GM19351 (cell line): ENCODE data around the gene PAGR1.
A peak's percentile ranks its signal among the peaks of the same experiment; 100 is the strongest.
"Not testable (repeated sequence)": the region's sequence is repeated elsewhere in the genome, so short reads cannot be mapped to it uniquely, and the experiment has no call there.

Experiments
- ATAC-seq: cut with Tn5 transposase; IDR thresholded peaks from one replicate; pipeline ENCODE4 v1.9.1; 2021; ENCODE audit warnings: mild to moderate bottlenecking, moderate library complexity; ENCODE audit not compliant: unreplicated experiment

Gene PAGR1

DNA sequence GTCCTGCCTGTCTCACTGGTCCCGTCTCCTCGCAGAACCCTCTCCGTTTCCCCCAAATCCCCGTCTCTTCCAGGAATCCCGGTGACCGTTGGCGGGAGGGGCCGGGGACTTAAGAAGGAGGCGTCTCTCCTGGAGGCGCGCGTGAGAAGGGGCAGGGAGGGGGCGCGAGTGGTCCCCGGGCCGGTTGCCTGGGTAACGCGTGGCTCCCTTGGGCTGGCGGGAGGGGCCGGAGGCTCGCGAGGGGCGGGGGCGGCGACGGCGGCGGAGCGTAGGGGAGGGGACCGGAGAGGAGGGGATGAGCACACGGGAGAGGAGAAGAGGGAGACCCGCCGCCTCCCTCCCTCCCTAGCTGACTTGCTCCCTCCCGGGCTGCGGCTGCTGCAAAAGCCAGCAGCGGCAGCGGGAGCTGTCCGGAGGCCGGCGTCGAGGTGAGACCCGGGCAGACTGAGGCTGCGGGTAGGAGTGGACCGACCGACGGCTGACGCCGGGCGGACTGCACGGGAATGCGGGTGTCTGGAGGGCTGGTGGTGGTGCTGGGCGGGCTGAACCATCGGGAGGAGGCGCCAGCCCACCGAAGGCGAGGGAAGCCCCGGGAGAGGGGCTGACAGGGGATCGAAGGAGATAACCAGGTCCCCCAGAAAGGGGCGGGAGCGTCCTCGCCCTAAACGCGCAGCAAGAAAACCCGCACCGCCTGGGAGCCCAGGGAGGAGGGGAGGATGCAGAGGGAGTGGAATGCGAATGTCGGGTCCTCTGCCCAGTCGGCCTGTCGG is 3.9 kb upstream of the PAGR1 start, which contains the start of gene PRRT2:
TSS of gene PRRT2 (plus strand) at position 298 of the 770 bp plus-strand sequence. CDS start 862 bp downstream, outside the sequence.
- ATAC-seq: no peak

DNA sequence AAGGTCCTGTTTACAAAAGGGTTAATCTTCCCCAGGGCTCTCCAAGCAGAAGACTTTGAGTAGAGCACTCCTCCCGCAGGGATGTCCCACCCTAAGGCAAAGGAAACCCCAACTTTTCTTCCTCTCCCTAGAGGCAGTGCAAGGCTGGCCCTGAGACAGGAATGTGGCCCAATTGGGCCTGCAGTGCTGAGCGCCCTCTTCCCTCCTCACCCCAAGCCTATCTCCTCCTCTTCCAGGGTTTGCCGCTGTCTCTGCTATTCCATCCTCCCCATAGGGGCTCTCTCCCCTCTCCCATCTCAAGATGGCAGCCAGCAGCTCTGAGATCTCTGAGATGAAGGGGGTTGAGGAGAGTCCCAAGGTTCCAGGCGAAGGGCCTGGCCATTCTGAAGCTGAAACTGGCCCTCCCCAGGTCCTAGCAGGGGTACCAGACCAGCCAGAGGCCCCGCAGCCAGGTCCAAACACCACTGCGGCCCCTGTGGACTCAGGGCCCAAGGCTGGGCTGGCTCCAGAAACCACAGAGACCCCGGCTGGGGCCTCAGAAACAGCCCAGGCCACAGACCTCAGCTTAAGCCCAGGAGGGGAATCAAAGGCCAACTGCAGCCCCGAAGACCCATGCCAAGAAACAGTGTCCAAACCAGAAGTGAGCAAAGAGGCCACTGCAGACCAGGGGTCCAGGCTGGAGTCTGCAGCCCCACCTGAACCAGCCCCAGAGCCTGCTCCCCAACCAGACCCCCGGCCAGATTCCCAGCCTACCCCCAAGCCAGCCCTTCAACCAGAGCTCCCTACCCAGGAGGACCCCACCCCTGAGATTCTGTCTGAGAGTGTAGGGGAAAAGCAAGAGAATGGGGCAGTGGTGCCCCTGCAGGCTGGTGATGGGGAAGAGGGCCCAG is 3.0 kb upstream of the PAGR1 start:
- ATAC-seq: no peak

DNA sequence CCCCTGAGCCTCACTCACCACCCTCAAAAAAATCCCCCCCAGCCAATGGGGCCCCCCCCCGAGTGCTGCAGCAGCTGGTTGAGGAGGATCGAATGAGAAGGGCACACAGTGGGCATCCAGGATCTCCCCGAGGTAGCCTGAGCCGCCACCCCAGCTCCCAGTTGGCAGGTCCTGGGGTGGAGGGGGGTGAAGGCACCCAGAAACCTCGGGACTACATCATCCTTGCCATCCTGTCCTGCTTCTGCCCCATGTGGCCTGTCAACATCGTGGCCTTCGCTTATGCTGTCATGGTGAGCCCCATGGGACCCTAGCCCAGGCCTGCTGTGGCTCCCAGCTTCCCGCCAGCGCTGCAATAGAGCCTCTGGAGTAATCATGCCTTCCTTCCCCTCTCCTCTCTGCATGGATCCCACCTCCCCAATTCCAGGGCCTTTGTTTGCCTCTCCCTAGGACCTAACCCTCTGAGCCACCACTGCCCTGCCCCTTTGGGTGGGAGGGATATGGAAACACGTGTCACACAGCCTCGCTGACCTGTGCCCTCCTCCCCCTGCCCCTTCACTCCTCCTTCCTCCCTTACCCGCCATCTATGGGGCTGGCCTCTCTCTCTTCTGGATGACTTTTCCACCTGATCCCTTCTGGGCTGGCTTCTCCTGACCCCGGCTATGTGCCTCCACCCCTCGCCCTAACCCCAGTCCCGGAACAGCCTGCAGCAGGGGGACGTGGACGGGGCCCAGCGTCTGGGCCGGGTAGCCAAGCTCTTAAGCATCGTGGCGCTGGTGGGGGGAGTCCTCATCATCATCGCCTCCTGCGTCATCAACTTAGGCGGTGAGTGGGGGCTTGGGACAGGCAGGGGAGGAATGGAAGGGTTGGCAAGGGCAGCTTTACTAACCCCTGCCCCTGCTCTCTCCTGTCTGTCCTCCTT is 2.0 kb upstream of the PAGR1 start:
- no peak for ATAC-seq

DNA sequence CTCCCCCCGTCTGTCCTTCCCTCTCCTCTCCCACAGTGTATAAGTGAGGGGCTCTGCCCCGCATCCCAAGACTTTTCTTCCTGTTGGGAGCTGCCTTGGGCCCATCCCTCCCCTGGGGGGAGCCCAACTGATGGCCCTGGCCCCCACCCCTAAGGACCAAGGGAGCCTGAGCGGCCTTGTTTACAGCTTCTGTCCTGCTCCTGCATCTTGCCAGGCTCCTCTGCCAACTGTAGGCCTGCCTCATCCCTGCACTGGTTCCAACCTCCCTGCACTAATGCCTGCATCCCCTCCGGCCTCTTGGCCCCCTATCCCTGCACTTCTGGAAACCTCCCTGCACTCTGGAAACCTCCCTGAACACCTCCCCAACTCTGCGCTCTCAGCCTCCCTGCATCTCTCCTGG is 1.4 kb upstream of the PAGR1 start:
- no peak for ATAC-seq

DNA sequence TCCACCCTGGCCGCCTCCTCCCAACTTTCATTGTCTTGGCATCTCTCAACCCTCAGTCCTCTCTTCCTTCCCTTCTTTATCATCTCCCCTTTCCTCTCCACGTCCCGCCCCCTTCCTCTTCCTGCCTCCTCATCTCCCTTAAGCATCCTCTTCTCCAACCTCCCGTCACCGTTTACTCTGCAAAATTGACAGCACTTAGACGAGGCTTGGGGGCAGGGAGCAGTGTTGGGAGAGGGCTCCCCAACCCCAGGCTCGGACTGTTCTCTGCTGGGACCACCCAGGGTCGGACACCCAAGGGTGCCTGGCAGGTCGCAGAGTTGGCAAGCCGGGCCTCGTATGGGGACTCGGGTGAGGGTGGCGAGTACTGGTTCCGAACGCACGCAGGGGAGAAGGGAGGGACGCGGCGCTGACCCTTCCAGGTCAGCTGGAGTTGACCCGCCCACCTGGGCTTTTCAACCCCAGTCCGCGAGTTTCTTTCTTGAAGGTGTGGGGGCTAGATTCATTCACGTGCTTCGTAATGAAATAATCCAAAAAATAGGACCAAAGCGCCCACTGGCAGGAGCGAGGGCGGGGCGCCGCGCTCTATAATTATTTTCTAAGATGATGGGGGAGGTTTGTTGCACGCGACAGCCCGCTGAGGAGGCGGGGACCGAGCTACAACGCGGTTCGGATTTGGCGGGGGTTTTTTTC is 775 bp upstream of the PAGR1 start:
- ATAC-seq: no peak

DNA sequence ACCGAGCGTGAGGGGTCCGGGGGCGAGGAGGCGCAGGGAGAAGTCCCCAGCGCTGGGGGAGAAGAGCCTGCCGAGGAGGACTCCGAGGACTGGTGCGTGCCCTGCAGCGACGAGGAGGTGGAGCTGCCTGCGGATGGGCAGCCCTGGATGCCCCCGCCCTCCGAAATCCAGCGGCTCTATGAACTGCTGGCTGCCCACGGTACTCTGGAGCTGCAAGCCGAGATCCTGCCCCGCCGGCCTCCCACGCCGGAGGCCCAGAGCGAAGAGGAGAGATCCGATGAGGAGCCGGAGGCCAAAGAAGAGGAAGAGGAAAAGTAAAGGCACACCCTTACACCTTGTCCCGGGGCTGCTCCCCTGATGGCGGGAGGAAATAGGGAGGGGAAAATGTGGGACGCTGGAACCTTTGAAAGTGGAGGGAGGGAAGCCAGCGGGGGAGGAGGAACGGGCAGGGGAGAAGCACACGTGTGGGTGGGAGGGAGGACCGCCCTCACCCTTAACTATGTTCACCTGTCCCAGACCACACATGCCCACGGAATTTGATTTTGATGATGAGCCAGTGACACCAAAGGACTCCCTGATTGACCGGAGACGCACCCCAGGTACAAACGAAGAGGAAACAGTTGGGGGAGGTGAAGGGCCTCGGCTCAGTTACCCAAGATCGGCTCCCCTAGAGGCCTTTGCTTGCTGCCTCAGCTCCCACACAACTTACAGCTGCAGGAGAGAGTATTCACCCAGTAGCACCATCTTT is 916 bp downstream of the PAGR1 start:
- ATAC-seq: peak; percentile 11

DNA sequence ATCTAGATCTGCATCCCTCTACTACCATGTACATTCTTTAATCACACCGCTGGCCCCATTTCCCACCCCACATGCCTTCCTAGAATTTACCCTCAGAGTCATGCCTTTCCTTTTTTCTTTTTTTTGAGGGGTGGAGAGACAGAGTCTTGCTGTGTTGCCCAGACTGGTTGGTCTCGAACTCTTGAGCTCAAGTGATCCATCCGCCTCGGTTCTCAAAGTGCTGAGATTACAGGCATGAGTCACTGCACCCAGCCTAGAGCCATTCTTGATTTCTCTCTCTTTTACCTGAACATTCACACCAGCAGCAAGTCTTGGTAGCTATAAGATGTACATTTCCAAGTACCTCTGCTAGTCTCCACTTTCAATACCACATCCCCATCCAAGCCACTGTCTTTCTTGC is 2.1 kb downstream of the PAGR1 start:
- no peak for ATAC-seq

DNA sequence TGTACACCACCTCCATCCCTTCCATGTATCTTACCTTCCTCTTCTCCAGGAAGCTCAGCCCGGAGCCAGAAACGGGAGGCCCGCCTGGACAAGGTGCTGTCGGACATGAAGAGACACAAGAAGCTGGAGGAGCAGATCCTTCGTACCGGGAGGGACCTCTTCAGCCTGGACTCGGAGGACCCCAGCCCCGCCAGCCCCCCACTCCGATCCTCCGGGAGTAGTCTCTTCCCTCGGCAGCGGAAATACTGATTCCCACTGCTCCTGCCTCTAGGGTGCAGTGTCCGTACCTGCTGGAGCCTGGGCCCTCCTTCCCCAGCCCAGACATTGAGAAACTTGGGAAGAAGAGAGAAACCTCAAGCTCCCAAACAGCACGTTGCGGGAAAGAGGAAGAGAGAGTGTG is 3.6 kb downstream of the PAGR1 start:
- no peak for ATAC-seq

DNA sequence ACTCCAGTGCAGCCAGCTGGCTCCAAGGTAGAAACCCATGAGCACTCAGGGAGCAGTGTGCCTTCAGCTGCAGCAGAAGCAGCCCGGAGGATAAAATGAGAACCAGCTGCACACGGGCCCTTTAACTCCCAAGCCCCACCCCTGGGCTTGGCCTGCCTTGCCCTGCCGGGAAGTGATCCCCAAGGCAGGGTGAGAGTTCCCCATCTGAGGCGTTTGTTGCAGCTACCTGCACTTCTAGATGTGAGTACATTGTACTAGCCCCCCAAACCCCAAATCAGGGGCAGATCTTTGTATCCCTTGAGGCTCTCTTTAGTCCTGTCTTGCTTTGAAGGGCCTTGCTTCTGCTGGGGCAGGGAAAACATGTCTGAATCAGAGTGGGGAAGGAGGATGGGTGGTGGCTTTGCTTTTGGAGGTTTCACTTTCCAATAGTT is 4.3 kb downstream of the PAGR1 start, which contains the start of gene MVP:
TSS of gene MVP (plus strand) at position 192 of the 431 bp plus-strand sequence. CDS start 10,088 bp downstream, outside the sequence.
- ATAC-seq: no peak

DNA sequence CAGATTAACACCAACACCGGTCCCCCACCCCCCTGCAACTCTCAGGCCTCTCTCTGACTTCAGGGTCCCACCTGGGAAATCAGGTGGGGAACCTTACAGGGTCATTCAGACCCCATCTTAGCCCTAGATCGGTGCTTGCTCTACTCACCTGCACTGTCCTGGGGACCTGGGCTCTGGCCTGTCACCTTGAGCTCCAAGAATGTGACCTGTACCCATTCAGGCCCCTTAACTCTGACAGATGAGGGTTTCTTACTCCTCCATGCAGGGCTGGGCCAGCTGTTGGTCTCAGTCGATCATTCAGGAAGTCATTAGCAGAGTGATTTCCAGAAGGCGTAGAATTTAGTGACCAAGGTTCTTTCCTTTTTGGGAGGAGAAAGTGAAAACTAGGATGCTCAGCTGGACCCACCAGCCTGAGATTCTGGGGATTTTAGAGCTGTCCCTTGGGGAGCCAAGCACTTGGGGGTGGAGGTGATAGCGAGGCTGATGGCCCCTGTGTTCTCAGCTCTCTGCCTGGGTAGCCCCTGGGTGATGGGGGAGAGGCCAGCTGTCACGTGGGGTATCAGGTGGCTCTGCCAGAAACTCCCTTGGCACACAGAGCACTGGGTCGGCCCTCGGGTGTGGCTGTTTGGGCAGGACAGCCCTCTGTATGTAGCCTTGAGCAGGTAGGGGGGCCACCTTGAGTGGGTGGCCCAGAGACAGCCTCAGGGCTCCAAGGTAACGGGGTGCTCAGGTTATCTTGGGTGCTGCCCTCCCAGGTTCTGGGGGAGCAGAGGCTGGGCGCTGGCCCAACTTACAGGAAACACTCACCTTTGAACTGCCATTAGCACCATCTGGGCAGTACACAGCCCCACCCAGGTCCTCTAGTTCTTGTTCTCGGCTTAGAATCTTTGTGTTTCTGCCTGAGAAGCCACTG is 5.0 kb downstream of the PAGR1 start:
- no peak for ATAC-seq

DNA sequence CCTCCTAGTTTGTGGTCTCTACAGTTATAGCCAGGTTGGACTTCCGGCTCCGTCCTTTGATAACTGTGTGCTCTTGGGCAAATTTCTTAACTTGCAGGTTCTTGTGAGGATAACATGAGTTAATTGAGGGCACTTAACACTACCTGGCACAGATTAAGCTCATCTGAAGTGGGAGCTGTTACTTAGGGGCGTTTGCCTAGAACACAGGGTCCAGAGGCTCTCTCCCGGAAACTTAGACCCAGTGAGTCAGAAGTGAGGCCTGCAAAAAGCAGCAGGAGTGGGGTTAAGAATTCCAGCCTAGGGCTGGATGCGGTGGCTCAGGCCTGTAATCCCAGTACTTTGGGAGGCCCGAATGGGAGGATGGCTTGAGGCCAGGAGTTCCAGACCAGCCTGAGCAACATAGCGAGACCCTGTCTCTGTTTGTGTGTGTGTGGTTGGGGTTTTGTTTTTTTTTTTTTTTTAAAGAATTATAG is 5.7 kb downstream of the PAGR1 start:
- no peak for ATAC-seq

DNA sequence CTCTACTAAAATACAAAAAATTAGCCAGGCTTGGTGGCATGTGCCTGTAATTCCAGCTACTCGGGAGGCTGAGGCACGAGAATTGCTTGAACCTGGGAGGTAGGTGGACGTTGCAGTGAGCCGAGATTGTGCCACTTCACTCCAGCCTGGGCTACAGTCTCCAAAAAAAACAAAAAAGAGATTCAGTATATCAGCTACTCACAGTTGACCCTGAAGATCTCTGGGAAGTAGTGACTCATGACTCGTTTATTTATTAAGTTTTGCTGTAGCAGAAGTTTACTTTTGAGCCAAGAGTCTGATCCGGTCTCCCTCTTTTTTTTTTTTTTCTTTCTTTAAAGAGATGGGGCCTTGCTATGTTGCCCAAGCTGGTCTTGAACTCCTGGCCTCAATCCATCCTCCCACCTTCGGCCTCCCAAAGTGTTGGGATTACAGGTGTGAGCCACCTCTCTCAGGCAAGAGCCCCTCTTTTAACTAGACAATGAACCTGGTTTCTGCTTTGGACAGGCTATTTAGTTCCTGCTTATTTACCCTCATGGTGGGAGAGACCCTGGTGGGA is 8.7 kb downstream of the PAGR1 start:
- no peak for ATAC-seq

DNA sequence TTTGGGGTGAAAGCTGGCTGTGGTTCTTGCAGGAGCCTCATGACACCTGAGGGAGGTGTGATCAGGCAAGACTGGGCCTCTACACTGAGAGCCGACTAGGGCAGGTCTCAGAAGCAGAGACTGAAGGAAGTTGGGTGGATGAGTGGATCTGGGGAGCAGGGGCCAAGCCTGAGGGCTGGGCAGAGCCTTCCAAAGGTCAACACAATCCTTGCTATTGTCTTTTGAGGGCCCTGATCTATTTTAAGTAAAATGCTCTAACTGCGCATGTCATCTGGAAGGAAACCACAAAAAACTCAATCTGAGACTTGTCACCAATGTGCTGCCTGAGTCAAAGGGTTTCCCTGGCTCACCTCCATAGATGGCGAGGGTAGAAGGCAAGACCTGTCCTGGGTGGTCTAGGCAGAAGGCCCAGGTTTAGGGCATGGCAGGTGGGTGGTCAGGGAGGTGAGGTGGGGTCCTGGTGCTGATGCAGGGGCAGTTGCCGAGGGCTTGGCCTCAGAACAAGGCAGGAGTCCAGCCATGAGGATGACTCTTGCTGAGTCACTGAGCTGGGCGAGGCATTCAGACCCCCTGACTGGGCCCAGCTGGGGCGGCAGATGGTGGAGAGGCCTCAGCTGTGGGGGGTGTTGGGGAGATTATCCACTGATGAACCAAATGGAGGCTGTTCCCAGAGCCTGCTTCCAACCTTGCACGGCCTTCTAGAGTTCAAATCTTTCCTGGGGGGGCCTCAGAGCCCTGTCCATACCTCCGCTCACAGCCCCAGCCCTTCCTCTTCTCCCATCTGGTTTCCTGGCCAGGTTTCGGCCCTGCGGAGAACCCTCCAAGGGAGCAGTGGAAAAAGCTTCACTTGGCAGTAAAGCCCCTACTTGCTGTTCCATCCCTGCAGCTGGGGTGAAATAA is 9.4 kb downstream of the PAGR1 start:
- ATAC-seq: no peak

DNA sequence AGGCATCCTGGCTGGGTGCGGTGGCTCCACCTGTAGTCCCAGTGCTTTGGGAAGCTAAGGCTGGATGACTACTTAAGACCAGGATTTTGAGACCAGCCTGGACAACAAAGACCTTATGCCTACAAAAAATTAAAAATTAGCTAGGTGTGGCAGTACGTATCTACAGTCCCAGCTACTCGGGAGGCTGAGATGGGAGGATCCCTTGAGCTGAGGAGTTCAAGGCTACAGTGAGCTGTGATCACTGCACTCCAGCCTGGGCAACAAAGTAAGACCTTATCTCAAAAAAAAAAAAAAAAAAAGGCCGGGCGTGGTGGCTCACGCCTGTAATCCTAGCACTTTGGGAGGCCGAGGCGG is 10.4 kb downstream of the PAGR1 start:
- no peak for ATAC-seq

DNA sequence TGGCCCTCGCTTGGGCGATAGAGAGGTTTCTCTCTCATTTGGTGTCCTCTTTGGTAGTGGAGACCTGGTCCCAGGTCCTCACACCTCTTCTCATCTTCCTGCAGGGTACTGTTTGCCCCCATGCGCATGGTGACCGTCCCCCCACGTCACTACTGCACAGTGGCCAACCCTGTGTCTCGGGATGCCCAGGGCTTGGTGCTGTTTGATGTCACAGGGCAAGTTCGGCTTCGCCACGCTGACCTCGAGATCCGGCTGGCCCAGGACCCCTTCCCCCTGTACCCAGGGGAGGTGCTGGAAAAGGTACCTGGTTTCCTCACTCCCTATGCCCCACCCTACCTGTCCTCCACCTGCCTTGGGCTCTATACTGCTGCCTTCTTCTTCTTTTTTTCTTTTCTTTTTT is 14.8 kb downstream of the PAGR1 start:
- no peak for ATAC-seq

DNA sequence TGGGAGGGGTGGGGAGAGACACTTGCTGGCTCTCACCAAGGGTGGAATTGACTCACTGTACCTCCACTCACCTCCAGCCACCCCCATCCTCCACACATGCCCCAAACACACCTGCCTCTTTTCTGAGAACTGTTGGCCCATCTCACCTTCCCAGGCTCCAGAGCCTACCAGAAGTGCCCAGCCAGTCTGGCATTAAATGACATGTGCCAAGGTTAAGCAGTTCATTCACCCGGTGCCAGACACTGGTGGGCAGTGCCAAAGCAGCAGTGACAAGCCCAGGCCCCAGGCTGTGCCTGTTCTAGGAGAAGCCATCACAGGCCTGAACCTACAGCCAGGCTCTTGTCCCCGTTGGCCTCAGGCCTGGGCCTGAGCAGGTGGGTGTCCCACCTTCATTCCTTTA is 15.5 kb downstream of the PAGR1 start:
- no peak for ATAC-seq

DNA sequence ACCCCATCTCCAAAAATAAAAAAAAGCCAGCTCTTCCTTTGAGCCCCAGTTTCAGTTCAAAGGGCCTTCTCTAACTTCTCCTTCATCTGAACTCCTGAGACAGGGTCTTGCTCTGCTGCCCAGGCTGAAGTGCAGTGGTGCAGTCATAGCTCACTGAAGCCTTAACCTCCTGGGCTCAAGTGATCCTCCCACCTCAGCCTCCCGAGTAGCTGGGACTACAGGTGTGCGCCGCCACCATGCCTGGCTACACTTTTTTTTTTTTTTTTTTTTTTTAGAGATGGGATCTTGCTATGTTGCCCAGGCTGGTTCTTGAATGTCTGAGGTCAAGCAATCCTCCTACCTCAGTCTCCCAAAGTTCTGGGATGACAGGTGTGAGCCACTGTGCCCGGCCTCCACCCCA is 17.3 kb downstream of the PAGR1 start:
- not testable (repeated sequence) for ATAC-seq
